Measurements from ENCODE around the gene CEACAM1.
"Not testable (repeated sequence)": the region's sequence is repeated elsewhere in the genome, so short reads cannot be mapped to it uniquely, and the experiment has no call there.

- TF ChIP-seq CTCF (IDR thresholded peaks at IDR 0.05; ENCODE audit: low read depth, low read length, poor library complexity, severe bottlenecking); EZH2phosphoT487 (IDR thresholded peaks at IDR 0.05; ENCODE audit: borderline replicate concordance, low read length): not testable (repeated sequence)
These were observed 29.1 kb upstream of the CEACAM1 start for GRCh38 chr19:42557386-42557871.

Data from DOHH2 (cell line).